ENCODE measurements around the gene ADAM30.

Gene ADAM30

DNA sequence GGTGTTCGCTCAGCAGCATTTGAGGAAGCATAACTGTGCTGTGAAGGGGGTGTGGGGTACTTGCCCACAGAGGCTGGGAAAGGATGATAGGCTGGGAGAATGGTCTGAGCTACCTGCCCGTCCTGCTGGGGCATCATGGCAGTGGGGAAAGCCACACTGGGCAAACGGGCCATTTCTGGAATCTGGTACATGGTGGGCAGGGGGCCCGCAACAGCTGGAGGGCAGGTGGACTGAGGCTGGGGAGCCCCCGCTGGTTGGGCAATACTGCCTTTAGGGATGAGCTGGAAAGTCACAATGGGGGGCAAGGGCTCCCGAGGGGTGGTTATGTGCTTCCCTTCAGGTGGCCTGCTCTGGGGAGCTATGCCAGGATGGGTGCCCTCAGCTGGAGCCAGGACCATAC, 19.2 kb upstream of the ADAM30 start:
- H3K9me3 ChIP-seq (ENCODE audit: low read length), result no peaks in the 10 kb centered on the region
- H3K27me3 ChIP-seq (ENCODE audit: insufficient read depth, low read length), result no peaks in the 10 kb centered on the region
- no peak overlapping the region for H3K9ac ChIP-seq (ENCODE audit: low read length)
- H3K79me2 ChIP-seq (ENCODE audit: insufficient read depth, low read length), result no peaks in the 10 kb centered on the region
- H3K9me2 ChIP-seq (ENCODE audit: low read depth, low read length), result no peaks in the 10 kb centered on the region
- no peaks in the 10 kb centered on the region for H3F3A ChIP-seq (ENCODE audit: insufficient read depth, low read length)
- peaks cover 63% of the 10 kb centered on the region for H3K36me3 ChIP-seq (ENCODE audit: insufficient read depth, low read length)
- H3K4me2 ChIP-seq (ENCODE audit: low read length), result no peak overlapping the region
- H4K20me1 ChIP-seq (ENCODE audit: insufficient read depth, low read length), result no peaks in the 10 kb centered on the region
- no peak overlapping the region for H3K4me3 ChIP-seq (ENCODE audit: low read depth, low read length, poor library complexity, severe bottlenecking)
- H2AFZ ChIP-seq (ENCODE audit: low read length), result no peak overlapping the region
- TF ChIP-seq EZH2 (IDR thresholded peaks at IDR 0.05; ENCODE audit: borderline replicate concordance, low read length), result no peak
- TF ChIP-seq, protein P1, sequence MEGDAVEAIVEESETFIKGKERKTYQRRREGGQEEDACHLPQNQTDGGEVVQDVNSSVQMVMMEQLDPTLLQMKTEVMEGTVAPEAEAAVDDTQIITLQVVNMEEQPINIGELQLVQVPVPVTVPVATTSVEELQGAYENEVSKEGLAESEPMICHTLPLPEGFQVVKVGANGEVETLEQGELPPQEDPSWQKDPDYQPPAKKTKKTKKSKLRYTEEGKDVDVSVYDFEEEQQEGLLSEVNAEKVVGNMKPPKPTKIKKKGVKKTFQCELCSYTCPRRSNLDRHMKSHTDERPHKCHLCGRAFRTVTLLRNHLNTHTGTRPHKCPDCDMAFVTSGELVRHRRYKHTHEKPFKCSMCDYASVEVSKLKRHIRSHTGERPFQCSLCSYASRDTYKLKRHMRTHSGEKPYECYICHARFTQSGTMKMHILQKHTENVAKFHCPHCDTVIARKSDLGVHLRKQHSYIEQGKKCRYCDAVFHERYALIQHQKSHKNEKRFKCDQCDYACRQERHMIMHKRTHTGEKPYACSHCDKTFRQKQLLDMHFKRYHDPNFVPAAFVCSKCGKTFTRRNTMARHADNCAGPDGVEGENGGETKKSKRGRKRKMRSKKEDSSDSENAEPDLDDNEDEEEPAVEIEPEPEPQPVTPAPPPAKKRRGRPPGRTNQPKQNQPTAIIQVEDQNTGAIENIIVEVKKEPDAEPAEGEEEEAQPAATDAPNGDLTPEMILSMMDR (IDR thresholded peaks at IDR 0.05; ENCODE audit: low read length), result no peak
- H3K4me1 ChIP-seq (ENCODE audit: insufficient read depth, low read length, severe bottlenecking), result no peaks in the 10 kb centered on the region
- H3K27ac ChIP-seq (ENCODE audit: low read depth, low read length, poor library complexity, severe bottlenecking), result no peak overlapping the region

DNA sequence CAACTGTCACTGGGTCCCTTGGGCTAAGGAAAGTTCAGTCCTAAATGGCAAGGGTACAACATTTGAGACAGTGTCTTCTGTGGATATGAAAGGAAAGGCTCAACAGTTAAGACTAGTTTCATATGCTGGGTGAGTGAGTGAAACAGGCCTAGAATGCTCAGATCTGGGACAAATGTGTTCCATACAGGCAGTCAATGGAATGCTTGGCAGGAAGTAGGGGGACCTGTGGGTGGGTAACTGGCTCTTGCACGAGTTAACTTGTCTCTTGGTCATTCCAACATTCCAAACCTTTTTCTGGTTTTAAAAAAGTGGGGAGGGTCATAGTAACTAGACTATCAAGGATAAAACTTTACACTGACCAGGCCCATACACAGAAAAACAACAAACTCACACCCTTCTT, 17.8 kb upstream of the ADAM30 start:
- Histone ChIP-seq H3K9me2 (ENCODE audit: low read depth, low read length) (no peaks in the 10 kb centered on the region), H3K9me3 (ENCODE audit: low read length) (no peaks in the 10 kb centered on the region), H3K27me3 (ENCODE audit: insufficient read depth, low read length) (no peaks in the 10 kb centered on the region), H3K4me2 (ENCODE audit: low read length) (no peak overlapping the region), H3K36me3 (ENCODE audit: insufficient read depth, low read length) (peaks cover 53% of the 10 kb centered on the region), H3K27ac (ENCODE audit: low read depth, low read length, poor library complexity, severe bottlenecking) (no peak overlapping the region), H3K4me1 (ENCODE audit: insufficient read depth, low read length, severe bottlenecking) (no peaks in the 10 kb centered on the region), H2AFZ (ENCODE audit: low read length) (no peak overlapping the region), H3F3A (ENCODE audit: insufficient read depth, low read length) (no peaks in the 10 kb centered on the region), H3K9ac (ENCODE audit: low read length) (no peak overlapping the region), H3K79me2 (ENCODE audit: insufficient read depth, low read length) (no peaks in the 10 kb centered on the region), H3K4me3 (ENCODE audit: low read depth, low read length, poor library complexity, severe bottlenecking) (no peak overlapping the region), H4K20me1 (ENCODE audit: insufficient read depth, low read length) (no peaks in the 10 kb centered on the region)
- TF ChIP-seq, protein P1 (IDR thresholded peaks at IDR 0.05; ENCODE audit: low read length), result no peak
- no peak for TF ChIP-seq EZH2 (IDR thresholded peaks at IDR 0.05; ENCODE audit: borderline replicate concordance, low read length)

DNA sequence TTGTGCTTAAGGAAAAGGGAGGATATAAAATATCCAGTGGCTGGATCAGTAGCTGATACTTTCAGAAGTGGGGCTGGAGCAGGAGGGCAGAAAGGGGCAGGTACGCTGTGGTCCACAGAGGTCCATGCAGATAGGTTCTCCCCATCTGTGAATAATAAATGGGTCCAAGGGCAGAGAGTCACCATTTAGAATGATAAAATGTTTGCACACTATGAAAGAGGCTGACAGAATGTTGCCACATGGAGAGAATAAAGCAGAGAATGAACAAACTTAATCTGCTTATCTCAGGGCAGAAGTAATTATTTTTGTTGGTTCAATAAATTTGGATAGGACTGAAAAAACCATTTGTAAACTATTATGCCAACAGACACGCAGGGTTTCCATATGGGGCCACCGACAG, 16.6 kb upstream of the ADAM30 start:
- no peaks in the 10 kb centered on the region for H3K27me3 ChIP-seq (ENCODE audit: insufficient read depth, low read length)
- no peak overlapping the region for H3K9ac ChIP-seq (ENCODE audit: low read length)
- peaks cover 42% of the 10 kb centered on the region for H3K36me3 ChIP-seq (ENCODE audit: insufficient read depth, low read length)
- H3F3A ChIP-seq (ENCODE audit: insufficient read depth, low read length), result no peaks in the 10 kb centered on the region
- H3K4me2 ChIP-seq (ENCODE audit: low read length), result no peak overlapping the region
- H2AFZ ChIP-seq (ENCODE audit: low read length), result no peak overlapping the region
- H3K4me3 ChIP-seq (ENCODE audit: low read depth, low read length, poor library complexity, severe bottlenecking), result no peak overlapping the region
- no peaks in the 10 kb centered on the region for H3K9me2 ChIP-seq (ENCODE audit: low read depth, low read length)
- no peaks in the 10 kb centered on the region for H3K79me2 ChIP-seq (ENCODE audit: insufficient read depth, low read length)
- H3K4me1 ChIP-seq (ENCODE audit: insufficient read depth, low read length, severe bottlenecking), result no peaks in the 10 kb centered on the region
- H3K27ac ChIP-seq (ENCODE audit: low read depth, low read length, poor library complexity, severe bottlenecking), result no peak overlapping the region
- TF ChIP-seq, protein P1 (IDR thresholded peaks at IDR 0.05; ENCODE audit: low read length), result no peak
- no peak for TF ChIP-seq EZH2 (IDR thresholded peaks at IDR 0.05; ENCODE audit: borderline replicate concordance, low read length)
- H3K9me3 ChIP-seq (ENCODE audit: low read length), result no peaks in the 10 kb centered on the region
- H4K20me1 ChIP-seq (ENCODE audit: insufficient read depth, low read length), result no peaks in the 10 kb centered on the region
